ENCODE measurements around the gene SUPT20H. TPM values are rescaled to one million over a fixed set of nuclear protein-coding genes. Genes with fewer than 3 reads are reported as not detected.
A peak's percentile ranks its signal among the peaks of the same experiment; 100 is the strongest.

SUPT20H gene
- total and polyA plus RNA-seq, 2 of the 4 experiments (the other 2 are of a cell fraction), result 46.6 to 55.1 TPM

DNA sequence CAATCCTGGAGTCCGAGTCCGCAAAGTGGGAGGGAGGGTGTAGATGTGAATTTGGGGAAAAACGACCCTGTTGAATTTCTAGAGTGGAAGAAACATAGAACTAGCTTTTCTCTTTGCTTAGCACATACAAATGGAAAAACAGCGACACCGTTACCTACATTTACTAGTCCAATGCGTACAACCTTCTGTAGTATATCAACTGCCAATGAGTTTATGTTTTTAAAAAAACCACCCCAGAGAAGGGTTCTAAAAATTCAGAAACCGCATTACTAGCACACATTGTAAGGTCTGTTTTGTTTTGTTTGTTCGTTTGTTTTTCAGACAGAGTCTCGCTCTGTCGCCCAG, 332 bp upstream of the SUPT20H start:
- Histone ChIP-seq H2BK5ac (ENCODE audit: low read depth, low read length, poor library complexity, severe bottlenecking) (peak overlapping the region; percentile 8), H3K27me3 (ENCODE audit: control insufficient read depth, insufficient read depth, low read length) (peaks cover 2% of the 10 kb centered on the region; the same call in 1 of the 2 replicates), H3K9me3 (ENCODE audit: control insufficient read depth, insufficient read depth, low read length) (no peaks in the 10 kb centered on the region), H3K56ac (ENCODE audit: extremely low read depth, insufficient read depth, low read length) (no peak overlapping the region), H3K18ac (ENCODE audit: low read depth, low read length) (peak overlapping the region; percentile 42; the same call in 1 of the 2 replicates), H3K4ac (ENCODE audit: low read depth, low read length) (peak overlapping the region; percentile 42; the same call in 1 of the 2 replicates), H4K91ac (ENCODE audit: insufficient read depth, low read depth, low read length) (no peak overlapping the region), H3K9me1 (ENCODE audit: insufficient read depth, low read length) (peaks cover 5% of the 10 kb centered on the region; the same call in 1 of the 2 replicates), H3K79me1 (ENCODE audit: low read depth in 1 of 2, low read length in 2 of 2) (peaks cover 6 to 24% of the 10 kb centered on the region in 2 experiments; a peak in 3 of 4 replicates), H2BK120ac (ENCODE audit: low read depth, low read length) (peak overlapping the region; percentile 14; the same call in 1 of the 2 replicates), H4K8ac (ENCODE audit: low read depth in 2 of 2, low read length in 2 of 2) (peak overlapping the region; percentile 85 to 87), H3K36me3 (ENCODE audit: control insufficient read depth, insufficient read depth, low read length) (peaks cover 4% of the 10 kb centered on the region), H4K20me1 (ENCODE audit: insufficient read depth, low read length) (peaks cover 10% of the 10 kb centered on the region), H2BK20ac (ENCODE audit: low read depth, low read length) (no peak overlapping the region), H4K5ac (ENCODE audit: low read depth, low read length) (peak overlapping the region; percentile 92), H2AK5ac (ENCODE audit: low read depth, low read length) (no peak overlapping the region), H3K9ac (ENCODE audit: low read depth, low read length) (peak overlapping the region; percentile 52), H3K4me3 (ENCODE audit: insufficient read depth, low read depth, low read length) (peak overlapping the region; percentile 98), H3K23ac (ENCODE audit: low read depth, low read length) (peak overlapping the region; percentile 31; the same call in 1 of the 2 replicates), H2AK9ac (replicated peaks; ENCODE audit: low read depth, low read length, poor library complexity) (no peak overlapping the region), H3K4me2 (ENCODE audit: low read depth, low read length) (peak overlapping the region; percentile 94), H3K4me1 (ENCODE audit: control insufficient read depth, insufficient read depth, low read length) (no peaks in the 10 kb centered on the region; the same call in 1 of the 2 replicates), H3K14ac (replicated peaks; ENCODE audit: low read depth, low read length) (peak overlapping the region; percentile 18), H2BK15ac (ENCODE audit: low read depth, low read length) (no peak overlapping the region), H2AFZ (replicated peaks; ENCODE audit: low read length, poor library complexity) (peak overlapping the region; percentile 76), H3K27ac (ENCODE audit: insufficient read depth, low read length) (peak overlapping the region; percentile 4; the same call in 1 of the 2 replicates)
- POLR2A ChIA-PET (ENCODE audit: unreplicated experiment), result no interaction called here
- ATAC-seq (ENCODE audit: low read depth), result no peak; the same call in 1 of the 2 replicates
- dilution Hi-C loops (cut with HindIII; ENCODE audit: low sequenced_read_pairs, unreplicated experiment) (no loop called here), intact Hi-C loops (cut with micrococcal nuclease) (no loop called here), in situ Hi-C loops (cut with MboI; ENCODE audit: low sequenced_read_pairs) (no loop called here)
- CTCF ChIA-PET, result no interaction called here
- no peak for TF ChIP-seq BHLHE40 (IDR thresholded peaks at IDR 0.05; ENCODE audit: low read depth, low read length)
- TF ChIP-seq, protein P1, sequence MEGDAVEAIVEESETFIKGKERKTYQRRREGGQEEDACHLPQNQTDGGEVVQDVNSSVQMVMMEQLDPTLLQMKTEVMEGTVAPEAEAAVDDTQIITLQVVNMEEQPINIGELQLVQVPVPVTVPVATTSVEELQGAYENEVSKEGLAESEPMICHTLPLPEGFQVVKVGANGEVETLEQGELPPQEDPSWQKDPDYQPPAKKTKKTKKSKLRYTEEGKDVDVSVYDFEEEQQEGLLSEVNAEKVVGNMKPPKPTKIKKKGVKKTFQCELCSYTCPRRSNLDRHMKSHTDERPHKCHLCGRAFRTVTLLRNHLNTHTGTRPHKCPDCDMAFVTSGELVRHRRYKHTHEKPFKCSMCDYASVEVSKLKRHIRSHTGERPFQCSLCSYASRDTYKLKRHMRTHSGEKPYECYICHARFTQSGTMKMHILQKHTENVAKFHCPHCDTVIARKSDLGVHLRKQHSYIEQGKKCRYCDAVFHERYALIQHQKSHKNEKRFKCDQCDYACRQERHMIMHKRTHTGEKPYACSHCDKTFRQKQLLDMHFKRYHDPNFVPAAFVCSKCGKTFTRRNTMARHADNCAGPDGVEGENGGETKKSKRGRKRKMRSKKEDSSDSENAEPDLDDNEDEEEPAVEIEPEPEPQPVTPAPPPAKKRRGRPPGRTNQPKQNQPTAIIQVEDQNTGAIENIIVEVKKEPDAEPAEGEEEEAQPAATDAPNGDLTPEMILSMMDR (conservative IDR thresholded peaks at IDR 0.05; ENCODE audit: low read depth, low read length), result no peak
- no peak for TF ChIP-seq NFE2L2 (IDR thresholded peaks at IDR 0.05; ENCODE audit: low read depth, low read length)
- no peak for TF ChIP-seq MAFK (IDR thresholded peaks at IDR 0.05; ENCODE audit: low read depth, low read length)
- TF ChIP-seq RAD21 (IDR thresholded peaks at IDR 0.05; ENCODE audit: low read length), result no peak
- TF ChIP-seq, protein P2, sequence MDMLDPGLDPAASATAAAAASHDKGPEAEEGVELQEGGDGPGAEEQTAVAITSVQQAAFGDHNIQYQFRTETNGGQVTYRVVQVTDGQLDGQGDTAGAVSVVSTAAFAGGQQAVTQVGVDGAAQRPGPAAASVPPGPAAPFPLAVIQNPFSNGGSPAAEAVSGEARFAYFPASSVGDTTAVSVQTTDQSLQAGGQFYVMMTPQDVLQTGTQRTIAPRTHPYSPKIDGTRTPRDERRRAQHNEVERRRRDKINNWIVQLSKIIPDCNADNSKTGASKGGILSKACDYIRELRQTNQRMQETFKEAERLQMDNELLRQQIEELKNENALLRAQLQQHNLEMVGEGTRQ (IDR thresholded peaks at IDR 0.05; ENCODE audit: low read depth, low read length), result no peak
- TF ChIP-seq, protein P3, sequence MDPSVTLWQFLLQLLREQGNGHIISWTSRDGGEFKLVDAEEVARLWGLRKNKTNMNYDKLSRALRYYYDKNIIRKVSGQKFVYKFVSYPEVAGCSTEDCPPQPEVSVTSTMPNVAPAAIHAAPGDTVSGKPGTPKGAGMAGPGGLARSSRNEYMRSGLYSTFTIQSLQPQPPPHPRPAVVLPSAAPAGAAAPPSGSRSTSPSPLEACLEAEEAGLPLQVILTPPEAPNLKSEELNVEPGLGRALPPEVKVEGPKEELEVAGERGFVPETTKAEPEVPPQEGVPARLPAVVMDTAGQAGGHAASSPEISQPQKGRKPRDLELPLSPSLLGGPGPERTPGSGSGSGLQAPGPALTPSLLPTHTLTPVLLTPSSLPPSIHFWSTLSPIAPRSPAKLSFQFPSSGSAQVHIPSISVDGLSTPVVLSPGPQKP (IDR thresholded peaks at IDR 0.05; ENCODE audit: borderline replicate concordance, low read depth, low read length), result no peak
- TF ChIP-seq RCOR1 (IDR thresholded peaks at IDR 0.05; ENCODE audit: insufficient replicate concordance, low read length), result no peak
- BruUV-seq (replicated peaks), result no TSS peak
- WGBS, 2 experiments (ENCODE audit: extremely low coverage in 2 of 2, insufficient read length in 1 of 2), result no CpG with 5 or more reads among the region's 10 CpGs
- DNase-seq, result no peak

Measured in IMR-90 (cell line).